HG02938 (cell line): ENCODE measurements around the gene TAF4B.
"Not testable (repeated sequence)": the region's sequence is repeated elsewhere in the genome, so short reads cannot be mapped to it uniquely, and the experiment has no call there.

Experiments used
- ATAC-seq: cut with Tn5 transposase; IDR thresholded peaks from one replicate; pipeline ENCODE4 v1.9.1; 2021; ENCODE audit warnings: mild to moderate bottlenecking, moderate library complexity; ENCODE audit not compliant: unreplicated experiment

Gene TAF4B

GRCh38 chr18:26370037-26370436, 143.8 kb downstream of the TAF4B start:
- no peak for ATAC-seq

- ATAC-seq, result no peak
Measured at GRCh38 chr18:26376105-26376504, 149.9 kb downstream of the TAF4B start.

- ATAC-seq, result no peak
Measured at GRCh38 chr18:26378701-26379100, 152.5 kb downstream of the TAF4B start.

GRCh38 chr18:26381555-26381954, 155.3 kb downstream of the TAF4B start:
- ATAC-seq, result not testable (repeated sequence)

GRCh38 chr18:26383454-26384270, 157.4 kb downstream of the TAF4B start:
- ATAC-seq, result peak; percentile 87

GRCh38 chr18:26386002-26386401, 159.8 kb downstream of the TAF4B start:
- no peak for ATAC-seq

- ATAC-seq, result no peak
Measured at GRCh38 chr18:26386441-26386840, 160.2 kb downstream of the TAF4B start.

- ATAC-seq, result no peak
Measured at GRCh38 chr18:26394047-26394654, 167.9 kb downstream of the TAF4B start.

GRCh38 chr18:26397019-26397418, 170.8 kb downstream of the TAF4B start:
- ATAC-seq, result peak; percentile 74

GRCh38 chr18:26403491-26403890, 177.2 kb downstream of the TAF4B start:
- ATAC-seq, result no peak

- peak; percentile 63 for ATAC-seq
Measured at GRCh38 chr18:26405190-26405801, 179.1 kb downstream of the TAF4B start.

GRCh38 chr18:26406324-26406723, 180.1 kb downstream of the TAF4B start:
- ATAC-seq, result no peak

GRCh38 chr18:26406854-26407517, 180.7 kb downstream of the TAF4B start:
- ATAC-seq, result no peak

- no peak for ATAC-seq
Measured at GRCh38 chr18:26407736-26408601, 181.7 kb downstream of the TAF4B start.

GRCh38 chr18:26409091-26409490, 182.8 kb downstream of the TAF4B start:
- ATAC-seq, result no peak

- no peak for ATAC-seq
Measured at GRCh38 chr18:26414901-26415440, 188.7 kb downstream of the TAF4B start.

- no peak for ATAC-seq
Measured at GRCh38 chr18:26415631-26416030, 189.4 kb downstream of the TAF4B start.

- no peak for ATAC-seq
Measured at GRCh38 chr18:26416652-26417150, 190.5 kb downstream of the TAF4B start.

- ATAC-seq, result no peak
Measured at GRCh38 chr18:26417190-26417589, 190.9 kb downstream of the TAF4B start.

GRCh38 chr18:26418225-26418624, 192.0 kb downstream of the TAF4B start:
- ATAC-seq, result no peak
